ENCODE data around the gene TREML4. TPM values are rescaled to one million over a fixed set of nuclear protein-coding genes. Genes with fewer than 3 reads are reported as not detected.
A peak's percentile ranks its signal among the peaks of the same experiment; 100 is the strongest.

The TREML4 gene
- total and polyA plus RNA-seq, 10 of the 15 experiments (the other 5 are each of a cell fraction or from before 2014, with no cell fraction given) = not detected

DNA sequence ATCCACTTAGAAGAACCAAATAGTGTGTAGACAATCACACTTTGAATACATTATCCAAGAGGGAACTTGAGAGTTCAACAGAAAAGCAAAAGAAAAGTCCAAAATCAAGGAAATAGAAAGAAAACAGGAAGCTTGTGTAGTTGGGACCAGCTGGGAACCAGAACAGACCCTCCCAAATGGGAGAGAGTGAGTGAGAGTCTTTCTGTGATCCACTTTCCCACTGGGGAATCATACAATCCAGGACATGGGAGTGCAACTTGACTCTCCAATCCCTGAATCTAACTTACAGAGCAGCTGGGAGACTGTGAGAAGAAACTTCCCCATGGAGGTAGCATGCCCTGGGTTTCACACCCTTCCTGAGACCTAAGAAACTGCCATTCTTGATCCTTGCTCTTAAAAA lies 27.0 kb downstream of the TREML4 start:
- ChIA-PET SMC1A (ENCODE audit: uncharacterized antibody, unreplicated experiment) (interaction anchor here (1.0 kb wide), 1 partner anchor 64 kb away, joined by 3 read pairs; no protein-coding TSS in a partner anchor), RAD21 (ENCODE audit: unreplicated experiment) (interaction anchor here (1.2 kb wide), 1 partner anchor 33 kb away, joined by 4 read pairs; no protein-coding TSS in a partner anchor), POLR2A (interaction anchor here (0.6 kb wide), 1 partner anchor 466 kb away, joined by 4 read pairs; no protein-coding TSS in a partner anchor), CTCF (interaction anchor here (1.0 to 1.4 kb wide), 3 partner anchors 17 to 72 kb away, joined by 3 read pairs; no protein-coding TSS in a partner anchor)
- DNase-seq (ENCODE audit: low read depth, low spot score) = no peak
- H3K4me3 ChIP-seq = no peak overlapping the region
- intact Hi-C loops (cut with micrococcal nuclease; ENCODE audit: unreplicated experiment) = no loop called here
- in situ Hi-C loops (cut with MboI) = no loop called here
- H3K27me3 ChIP-seq (replicated peaks in 1 of 2; ENCODE audit: control insufficient read depth in 2 of 2, insufficient read depth in 2 of 2, low read length in 1 of 2) = no peaks in the 10 kb centered on the region
- H2AFZ ChIP-seq (ENCODE audit: control insufficient read depth, low read depth, low read length) = no peak overlapping the region
- no peak overlapping the region for H3K4me2 ChIP-seq (ENCODE audit: control insufficient read depth, insufficient read depth)
- H3K79me2 ChIP-seq (ENCODE audit: control insufficient read depth, insufficient read depth, low read length) = no peaks in the 10 kb centered on the region
- no peak for TF ChIP-seq MYB (IDR thresholded peaks at IDR 0.05; ENCODE audit: borderline replicate concordance, low read depth, low read length)
- no peak for TF ChIP-seq IRF4 (IDR thresholded peaks at IDR 0.05; ENCODE audit: low read depth, low read length)
- TF ChIP-seq CBFB (IDR thresholded peaks at IDR 0.05; ENCODE audit: low read depth) = no peak
- no peak for TF ChIP-seq CEBPB (IDR thresholded peaks at IDR 0.05; ENCODE audit: borderline replicate concordance in 1 of 2, low read depth in 2 of 2, low read length in 2 of 2)
- TF ChIP-seq MEF2A (IDR thresholded peaks at IDR 0.05; ENCODE audit: insufficient read depth, low read depth, low read length) = no peak
- no peak for TF ChIP-seq TBL1XR1 (IDR thresholded peaks at IDR 0.05; ENCODE audit: low read depth, low read length)
- TF ChIP-seq MTA2 (IDR thresholded peaks at IDR 0.05; ENCODE audit: low read depth) = no peak
- peak; percentile 2; the same call in 1 of the 2 replicates for TF ChIP-seq YY1 (IDR thresholded peaks at IDR 0.05; ENCODE audit: low read depth, low read length)
- H3K9me3 ChIP-seq (replicated peaks; ENCODE audit: control insufficient read depth, insufficient read depth, low read length) = no peaks in the 10 kb centered on the region; the same call in 2 of the 3 replicates
- peaks cover 19% of the 10 kb centered on the region for H3K4me1 ChIP-seq (ENCODE audit: control insufficient read depth, insufficient read depth, low read length)
- no peak overlapping the region for H3K9ac ChIP-seq (ENCODE audit: control insufficient read depth, insufficient read depth, low read length)
- no peaks in the 10 kb centered on the region for H3K36me3 ChIP-seq (ENCODE audit: control insufficient read depth in 2 of 2, insufficient read depth in 2 of 2, low read length in 1 of 2)
- no peak for ATAC-seq
- BruUV-seq (replicated peaks) = no TSS peak
- no peak for FAIRE-seq
- no peaks in the 10 kb centered on the region for H4K20me1 ChIP-seq (ENCODE audit: control insufficient read depth, insufficient read depth)
- H3K27ac ChIP-seq (ENCODE audit: control insufficient read depth, insufficient read depth) = no peak overlapping the region
